ENCODE data around the gene GNG4. TPM values are rescaled to one million over a fixed set of nuclear protein-coding genes. Genes with fewer than 3 reads are reported as not detected.
"Not testable (repeated sequence)": the region's sequence is repeated elsewhere in the genome, so short reads cannot be mapped to it uniquely, and the experiment has no call there.

Gene GNG4
- total RNA-seq, 1 experiment from 2014 or later, result 34.4 TPM

GRCh38 chr1:235595079-235595478, 54.5 kb downstream of the GNG4 start:
- no peak overlapping the region for H3K56ac ChIP-seq (ENCODE audit: insufficient read length, low read depth, low read length)
- 0 out of 2 replicates have a peak, but pooled peaks cover 2% of the 10 kb centered on the region for H3K79me2 ChIP-seq (ENCODE audit: insufficient read depth, low read length)
- WGBS (ENCODE audit: extremely low coverage, insufficient read length, low lambda C conversion rate), result no CpG with 5 or more reads among the region's 8 CpGs
- H3K79me1 ChIP-seq (ENCODE audit: insufficient read depth, low read depth, low read length, poor library complexity, severe bottlenecking), result no peaks in the 10 kb centered on the region
- H3K4me1 ChIP-seq (ENCODE audit: insufficient read depth, low read length), result no peaks in the 10 kb centered on the region
- H3K9ac ChIP-seq (ENCODE audit: extremely low read depth, insufficient read length, low read length), result no peak overlapping the region
- peaks cover 31 to 33% (median 31%) of the 10 kb centered on the region in 3 experiments for H3K36me3 Mint-ChIP-seq (ENCODE audit: insufficient read depth in 1 of 3, low read depth in 3 of 3)
- no peak for DNase-seq
- no peak overlapping the region for H2BK120ac ChIP-seq (ENCODE audit: low read depth, low read length, poor library complexity, severe bottlenecking)
- H4K91ac ChIP-seq (ENCODE audit: insufficient read length, low read depth, low read length), result no peak overlapping the region
- peaks cover 0 to 5% of the 10 kb centered on the region in 2 experiments; a peak in 1 of 4 replicates for H3K4me1 Mint-ChIP-seq
- no peaks in the 10 kb centered on the region for H3K9me3 ChIP-seq (ENCODE audit: control insufficient read depth, low read depth, low read length)
- H2AFZ ChIP-seq (ENCODE audit: low read length), result no peak overlapping the region
- H4K20me1 ChIP-seq (ENCODE audit: control insufficient read depth, insufficient read depth, insufficient read length), result no peaks in the 10 kb centered on the region
- no peak overlapping the region for H2BK5ac ChIP-seq (ENCODE audit: insufficient read length, low read length)
- no peak overlapping the region for H3K27ac Mint-ChIP-seq
- no peak overlapping the region for H3K4me2 ChIP-seq (ENCODE audit: insufficient read depth, insufficient read length, low read length)
- H3K14ac ChIP-seq (ENCODE audit: insufficient read depth, low read length), result no peak overlapping the region; the same call in 1 of the 2 replicates
- no peak overlapping the region for H4K8ac ChIP-seq (replicated peaks; ENCODE audit: insufficient read length, low read depth, low read length)
- H3K27me3 Mint-ChIP-seq (ENCODE audit: low read depth), result no peaks in the 10 kb centered on the region
- H2BK12ac ChIP-seq (ENCODE audit: insufficient read length, low read depth, low read length), result no peak overlapping the region
- TF ChIP-seq CTCF (conservative IDR thresholded peaks at IDR 0.05), result no peak
- peaks cover 0 to 8% of the 10 kb centered on the region in 2 experiments; a peak in 3 of 5 replicates for H3K9me3 Mint-ChIP-seq
- no peak overlapping the region for H3K4ac ChIP-seq (ENCODE audit: low read depth, low read length)
- no peak overlapping the region for H3K23ac ChIP-seq (ENCODE audit: insufficient read length, low read depth, low read length)
- no peak overlapping the region for H3K27ac ChIP-seq (ENCODE audit: insufficient read length, low read depth, low read length)
- no peaks in the 10 kb centered on the region for H3K27me3 ChIP-seq (ENCODE audit: insufficient read depth, low read length)
- H4K5ac ChIP-seq (ENCODE audit: insufficient read length, low read depth, low read length), result no peak overlapping the region
- H2BK15ac ChIP-seq (ENCODE audit: low read depth, low read length), result no peak overlapping the region
- H2AK5ac ChIP-seq (ENCODE audit: insufficient read length, low read length), result no peak overlapping the region
- no peak overlapping the region for H3K18ac ChIP-seq (ENCODE audit: insufficient read length, low read depth, low read length)
- no peak overlapping the region for H3K4me3 Mint-ChIP-seq
- no peak overlapping the region for H2BK20ac ChIP-seq (ENCODE audit: low read depth, low read length, poor library complexity, severe bottlenecking)
- no peaks in the 10 kb centered on the region for H3K23me2 ChIP-seq (ENCODE audit: insufficient read length, low read depth, low read length, poor library complexity, severe bottlenecking)
- no peak overlapping the region for H3T11ph ChIP-seq (ENCODE audit: low read length)

DNA sequence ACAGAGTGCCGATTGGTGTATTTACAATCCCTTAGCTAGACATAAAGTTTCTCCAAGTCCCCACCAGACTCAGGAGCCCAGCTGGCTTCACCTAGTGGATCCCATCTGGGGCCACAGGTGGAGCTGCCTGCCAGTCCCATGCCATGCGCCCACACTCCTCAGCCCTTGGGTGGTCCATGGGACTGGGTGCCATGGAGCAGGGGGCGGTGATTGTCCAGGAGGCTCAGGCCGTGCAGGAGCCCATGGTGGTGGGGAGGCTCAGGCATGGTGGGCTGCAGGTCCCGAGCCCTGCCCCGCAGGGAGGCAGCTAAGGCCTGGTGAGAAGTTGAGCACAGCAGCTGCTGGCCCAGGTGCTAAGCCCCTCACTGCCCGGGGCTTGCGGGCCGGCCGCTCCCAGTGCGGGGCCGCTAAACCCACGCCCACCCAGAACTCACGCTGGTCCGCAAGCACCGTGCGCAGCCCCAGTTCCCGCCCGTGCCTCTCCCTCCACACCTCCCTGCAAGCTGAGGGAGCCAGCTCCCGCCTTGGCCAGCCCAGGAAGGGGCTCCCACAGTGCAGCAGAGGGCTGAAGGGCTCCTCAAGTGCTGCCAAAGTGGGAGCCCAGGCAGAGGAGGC, 55.2 kb downstream of the GNG4 start:
- DNase-seq; H3K18ac ChIP-seq (ENCODE audit: insufficient read length, low read depth, low read length); H3K27me3 Mint-ChIP-seq (ENCODE audit: low read depth); H2BK12ac ChIP-seq (ENCODE audit: insufficient read length, low read depth, low read length); H2AK5ac ChIP-seq (ENCODE audit: insufficient read length, low read length); H4K91ac ChIP-seq (ENCODE audit: insufficient read length, low read depth, low read length); H3K27ac ChIP-seq (ENCODE audit: insufficient read length, low read depth, low read length); H3K4me3 Mint-ChIP-seq; H3K4me1 Mint-ChIP-seq; H4K8ac ChIP-seq (replicated peaks; ENCODE audit: insufficient read length, low read depth, low read length); H3K9me3 ChIP-seq (ENCODE audit: control insufficient read depth, low read depth, low read length); H3K56ac ChIP-seq (ENCODE audit: insufficient read length, low read depth, low read length); H3K27me3 ChIP-seq (ENCODE audit: insufficient read depth, low read length); H3K23me2 ChIP-seq (ENCODE audit: insufficient read length, low read depth, low read length, poor library complexity, severe bottlenecking); H4K5ac ChIP-seq (ENCODE audit: insufficient read length, low read depth, low read length); H3K4me2 ChIP-seq (ENCODE audit: insufficient read depth, insufficient read length, low read length); H3T11ph ChIP-seq (ENCODE audit: low read length); H3K4me1 ChIP-seq (ENCODE audit: insufficient read depth, low read length); H3K23ac ChIP-seq (ENCODE audit: insufficient read length, low read depth, low read length); H2BK120ac ChIP-seq (ENCODE audit: low read depth, low read length, poor library complexity, severe bottlenecking); H3K79me2 ChIP-seq (ENCODE audit: insufficient read depth, low read length); H2BK15ac ChIP-seq (ENCODE audit: low read depth, low read length); H3K27ac Mint-ChIP-seq; H2BK20ac ChIP-seq (ENCODE audit: low read depth, low read length, poor library complexity, severe bottlenecking); H3K79me1 ChIP-seq (ENCODE audit: insufficient read depth, low read depth, low read length, poor library complexity, severe bottlenecking); H3K9ac ChIP-seq (ENCODE audit: extremely low read depth, insufficient read length, low read length); H2BK5ac ChIP-seq (ENCODE audit: insufficient read length, low read length); H3K4ac ChIP-seq (ENCODE audit: low read depth, low read length); H4K20me1 ChIP-seq (ENCODE audit: control insufficient read depth, insufficient read depth, insufficient read length); H3K14ac ChIP-seq (ENCODE audit: insufficient read depth, low read length); H2AFZ ChIP-seq (ENCODE audit: low read length): not testable (repeated sequence)
- Mint-ChIP-seq H3K9me3 (peaks cover 7 to 15% of the 10 kb centered on the region in 2 experiments), H3K36me3 (ENCODE audit: insufficient read depth in 1 of 3, low read depth in 3 of 3) (peaks cover 37 to 39% (median 38%) of the 10 kb centered on the region in 3 experiments)
- no CpG with 5 or more reads among the region's 20 CpGs for WGBS (ENCODE audit: extremely low coverage, insufficient read length, low lambda C conversion rate)
